ENCODE results near the gene JMY. TPM values are rescaled to one million over a fixed set of nuclear protein-coding genes. Genes with fewer than 3 reads are reported as not detected.

JMY gene
- total RNA-seq, 1 experiment from 2014 or later: not detected

Small RNAs within 50 kb of the gene (small RNA-seq; reads per million reads assigned to genes)
- gene AC016559.1 (not detected), gene RF00425 (not detected)

Other genes with a start within 250 kb of the JMY start
- not detected in 2 replicates for gene DMGDH, start 166.5 kb upstream of the JMY start, total RNA-seq (2014; rRNA removed; shearing (Covaris generic); ENCODE audit: low replicate concordance)
- gene BHMT2, start 166.4 kb upstream of the JMY start, total RNA-seq (2014; rRNA removed; shearing (Covaris generic); ENCODE audit: low replicate concordance): not detected in 2 replicates
- not detected in 2 replicates for gene BHMT, start 124.3 kb upstream of the JMY start, total RNA-seq (2014; rRNA removed; shearing (Covaris generic); ENCODE audit: low replicate concordance)

Data from Karpas-422 (cell line).